Smooth muscle cell (in vitro differentiated cells): ENCODE results near the gene ZNF385B. TPM values are rescaled to one million over a fixed set of nuclear protein-coding genes. Genes with fewer than 3 reads are reported as not detected.

Experiments
- DNase-seq: peaks from one replicate; lab custom pipeline; 2025; ENCODE audit not compliant: unreplicated experiment; lab: John Stamatoyannopoulos, UW
- H2AFZ ChIP-seq: fragments of 200-600 bp; sonication (generic); 2 replicates; pipeline ENCODE4 v1.6.0; 2016; ENCODE audit warnings: antibody characterized with exemption, low read depth, mild to moderate bottlenecking
- H3F3A ChIP-seq: fragments of 200-600 bp; sonication (generic); 2 replicates; pipeline ENCODE4 v1.6.0; 2017; ENCODE audit warnings: antibody characterized with exemption, low read depth
- H3K27ac ChIP-seq: fragments of 200-600 bp; sonication (generic); 2 replicates; pipeline ENCODE4 v1.5.1; 2016; ENCODE audit warnings: low read depth, mild to moderate bottlenecking
- H3K27me3 ChIP-seq: fragments of 200-600 bp; sonication (generic); 2 replicates; pipeline ENCODE4 v1.6.1; 2016; ENCODE audit warnings: low read depth, mild to moderate bottlenecking
- H3K36me3 ChIP-seq: fragments of 200-600 bp; sonication (generic); 2 replicates; pipeline ENCODE4 v1.5.1; 2016; ENCODE audit warnings: low read depth
- H3K4me1 ChIP-seq: fragments of 200-600 bp; sonication (generic); 2 replicates; pipeline ENCODE4 v1.5.1; 2016; ENCODE audit warnings: low read depth
- H3K4me2 ChIP-seq: fragments of 200-600 bp; sonication (generic); 2 replicates; pipeline ENCODE4 v1.6.0; 2016; ENCODE audit warnings: mild to moderate bottlenecking
- H3K4me3 ChIP-seq: fragments of 200-600 bp; sonication (generic); 2 replicates; pipeline ENCODE4 v1.5.1; 2016; ENCODE audit warnings: mild to moderate bottlenecking
- H3K79me2 ChIP-seq: fragments of 200-600 bp; sonication (generic); 2 replicates; pipeline ENCODE4 v1.6.0; 2016; ENCODE audit warnings: low read depth, mild to moderate bottlenecking
- H3K9ac ChIP-seq: fragments of 200-600 bp; sonication (generic); 2 replicates; pipeline ENCODE4 v1.6.0; 2016; ENCODE audit warnings: low read depth
- H3K9me3 ChIP-seq: fragments of 200-600 bp; sonication (generic); replicated peaks from 2 replicates; pipeline ENCODE4 v1.5.1; 2016; ENCODE audit warnings: low read depth
- H4K20me1 ChIP-seq: fragments of 200-600 bp; sonication (generic); 2 replicates; pipeline ENCODE4 v1.6.0; 2016; ENCODE audit warnings: low read depth
- CTCF ChIP-seq: fragments of 200-600 bp; sonication (generic); IDR thresholded peaks from 2 replicates; pipeline ENCODE4 v1.5.1; 2017; ENCODE audit warnings: borderline replicate concordance, mild to moderate bottlenecking, antibody characterized with exemption; ENCODE audit not compliant: insufficient read depth, poor library complexity, severe bottlenecking
- WGBS: methylation state at CpG from one replicate; pipeline ENCODE4 v1.1.7; 2016; ENCODE audit warnings: low lambda C conversion rate; 5-methylcytosine and 5-hydroxymethylcytosine counted together
- polyA plus RNA-seq: library from polyadenylated mRNA; unstranded; fragments of >200 nt; fragmentation: Nextera tagmentation; extraction: Ambion mirVana; gene quantifications from 2 replicates; pipeline ENCODE4 v1.2.1, GENCODE V29; 2016
- total RNA-seq: library from RNA; depleted of rRNA; stranded (reverse); fragments of >200 nt; gene quantifications from 2 replicates; pipeline ENCODE4 v1.2.3, GENCODE V29; 2014

The ZNF385B gene
- total and polyA plus RNA-seq, 2 experiments from 2014 or later = 1.4 to 3.2 TPM

GRCh38 chr2:179614121-179614520 lies 247.3 kb downstream of the ZNF385B start:
- peaks cover 11% of the 10 kb centered on the region for H3K4me1 ChIP-seq
- H3K9ac ChIP-seq = no peak overlapping the region
- no peaks in the 10 kb centered on the region for H3K27me3 ChIP-seq
- H2AFZ ChIP-seq = peak overlapping the region; percentile 26
- H3K4me2 ChIP-seq = peak overlapping the region; percentile 60
- no peaks in the 10 kb centered on the region for H3K9me3 ChIP-seq
- H4K20me1 ChIP-seq = no peaks in the 10 kb centered on the region
- H3K36me3 ChIP-seq = no peaks in the 10 kb centered on the region
- peak overlapping the region; percentile 83 for H3K27ac ChIP-seq
- H3K79me2 ChIP-seq = no peaks in the 10 kb centered on the region
- DNase-seq = no peak
- no peak for TF ChIP-seq CTCF
- no peak overlapping the region for H3K4me3 ChIP-seq
- WGBS = 54% methylated on average over 3 of the region's 3 CpGs
- peaks cover 23% of the 10 kb centered on the region for H3F3A ChIP-seq

GRCh38 chr2:179613701-179614100 lies 247.7 kb downstream of the ZNF385B start:
- Histone ChIP-seq H3K4me1 (peaks cover 11% of the 10 kb centered on the region), H4K20me1 (no peaks in the 10 kb centered on the region), H3K36me3 (no peaks in the 10 kb centered on the region), H3K79me2 (no peaks in the 10 kb centered on the region), H3K27me3 (no peaks in the 10 kb centered on the region), H3F3A (peaks cover 23% of the 10 kb centered on the region), H3K4me2 (peak overlapping the region; percentile 60), H3K4me3 (no peak overlapping the region), H3K9me3 (no peaks in the 10 kb centered on the region), H3K9ac (no peak overlapping the region), H2AFZ (peak overlapping the region; percentile 26), H3K27ac (peak overlapping the region; percentile 83)
- no peak for TF ChIP-seq CTCF
- 76% methylated on average over 4 of the region's 4 CpGs for WGBS
- DNase-seq = no peak

GRCh38 chr2:179613299-179613651 lies 248.1 kb downstream of the ZNF385B start:
- no peak for TF ChIP-seq CTCF
- no peak overlapping the region for H2AFZ ChIP-seq

GRCh38 chr2:179612591-179613298 lies 248.7 kb downstream of the ZNF385B start:
- Histone ChIP-seq H3K27ac (peak overlapping the region; percentile 83), H4K20me1 (no peaks in the 10 kb centered on the region), H3K4me2 (peak overlapping the region; percentile 60), H3F3A (peaks cover 23% of the 10 kb centered on the region), H3K79me2 (no peaks in the 10 kb centered on the region), H2AFZ (no peak overlapping the region), H3K4me3 (no peak overlapping the region), H3K9me3 (no peaks in the 10 kb centered on the region), H3K9ac (no peak overlapping the region), H3K27me3 (no peaks in the 10 kb centered on the region), H3K36me3 (no peaks in the 10 kb centered on the region), H3K4me1 (peaks cover 11% of the 10 kb centered on the region)
- WGBS = 75% methylated on average over 7 of the region's 7 CpGs
- no peak for TF ChIP-seq CTCF
- DNase-seq = no peak

More at GRCh38 chr2:179613299-179613651, 248.1 kb downstream of the ZNF385B start:
- Histone ChIP-seq H3K27me3 (no peaks in the 10 kb centered on the region), H3K9ac (no peak overlapping the region), H3K36me3 (no peaks in the 10 kb centered on the region), H4K20me1 (no peaks in the 10 kb centered on the region), H3K27ac (peak overlapping the region; percentile 83), H3K4me2 (peak overlapping the region; percentile 60), H3K79me2 (no peaks in the 10 kb centered on the region), H3K4me3 (no peak overlapping the region), H3F3A (peaks cover 23% of the 10 kb centered on the region), H3K9me3 (no peaks in the 10 kb centered on the region), H3K4me1 (peaks cover 11% of the 10 kb centered on the region)
- DNase-seq = no peak
- WGBS = 86% methylated on average over 2 of the region's 2 CpGs
